HepG2 (cell line): ENCODE data around the gene BHMT. TPM values are rescaled to one million over a fixed set of nuclear protein-coding genes. Genes with fewer than 3 reads are reported as not detected.
A peak's percentile ranks its signal among the peaks of the same experiment; 100 is the strongest.

Experiments used
- ATAC-seq: fragments of 200-7000 bp; cut with Tn5 transposase; 3 replicates; pipeline ENCODE4 v1.9.1; 2020; ENCODE audit warnings: mild to moderate bottlenecking, moderate library complexity
- BruUV-seq: library from RNA; stranded (reverse); fragments of 400-500 nt; replicated peaks from 2 replicates; lab custom pipeline; 2021; lab: Mats Ljungman, UMichigan
- CTCF ChIA-PET: fragments of 300-600 bp; formaldehyde crosslinking; extraction: SDS; loops from one replicate; lab custom pipeline; 2021; ENCODE audit warnings: low total read pairs, inconsistent platforms, low intra/inter-chr PET ratio; lab: Yijun Ruan, JAX
- POLR2A ChIA-PET: fragments of 350-600 bp; sonication (Branson Sonifier 250); formaldehyde crosslinking; loops from one replicate; lab custom pipeline; 2020; ENCODE audit warnings: antibody characterized with exemption, inconsistent platforms; lab: Yijun Ruan, JAX
- DNase-seq: peaks from one replicate; pipeline ENCODE4 v3.0.0-alpha.2; 2015; ENCODE audit warnings: low spot score
- FAIRE-seq: peaks from 3 replicates; lab custom pipeline; 2011; peaks lifted over from hg19 to GRCh38; lab: Jason Lieb, UNC
- H2AFZ ChIP-seq: one replicate; pipeline ENCODE4 v1.6.1; 2011; ENCODE audit warnings: low read length, inconsistent platforms
- H3K27ac ChIP-seq: fragments of 300-600 bp; 3 replicates; pipeline ENCODE4 v1.8.0; 2011; ENCODE audit warnings: mixed run types, mild to moderate bottlenecking, mixed read lengths, low read length, inconsistent platforms; ENCODE audit not compliant: insufficient read depth; ENCODE audit errors: extremely low read length
- H3K27me3 ChIP-seq, 2 experiments: fragments of 200-600 bp in 1 of 2; 2 replicates in 1 of 2; 3 replicates in 1 of 2; pipeline versions ENCODE4 v1.6.0 to v1.8.0; 2011; ENCODE audit warnings: low read length in 2 of 2, mild to moderate bottlenecking in 2 of 2, moderate library complexity in 2 of 2, inconsistent platforms in 1 of 2; ENCODE audit not compliant: insufficient read depth in 2 of 2, control insufficient read depth in 1 of 2
- H3K36me3 ChIP-seq, 2 experiments: fragments of 200-600 bp in 1 of 2; replicated peaks in 1 of 2; 2 replicates in 1 of 2; 3 replicates in 1 of 2; pipeline versions ENCODE4 v1.5.1 to v1.8.0; 2011; ENCODE audit warnings: low read length in 2 of 2, inconsistent platforms in 1 of 2; ENCODE audit not compliant: insufficient read depth in 2 of 2, control insufficient read depth in 1 of 2
- H3K4me1 ChIP-seq: 2 replicates; pipeline ENCODE4 v1.5.1; 2012; ENCODE audit warnings: low read length, inconsistent platforms; ENCODE audit not compliant: insufficient read depth
- H3K4me2 ChIP-seq: 2 replicates; pipeline ENCODE4 v1.6.0; 2011; ENCODE audit warnings: low read depth, low read length, inconsistent platforms
- H3K4me3 ChIP-seq, 3 experiments: fragments of 200-600 bp in 1 of 3; sonication (generic), shearing (Covaris generic) in 1 of 3; replicated peaks in 1 of 3; 2 replicates each; pipeline ENCODE4 v1.5.1; 2011 to 2016; ENCODE audit warnings: low read length in 3 of 3, inconsistent platforms in 2 of 3, low read depth in 2 of 3, mild to moderate bottlenecking in 2 of 3, control low read depth in 1 of 3, mixed read lengths in 1 of 3; ENCODE audit not compliant: insufficient read depth in 1 of 3
- H3K79me2 ChIP-seq: one replicate; pipeline ENCODE4 v1.6.1; 2011; ENCODE audit warnings: low read length, inconsistent platforms; ENCODE audit not compliant: insufficient read depth
- H3K9ac ChIP-seq: 2 replicates; pipeline ENCODE4 v1.6.0; 2011; ENCODE audit warnings: mild to moderate bottlenecking, low read depth, low read length, inconsistent platforms; ENCODE audit not compliant: insufficient read depth
- H3K9me3 ChIP-seq: 2 replicates; pipeline ENCODE4 v1.5.1; 2012; ENCODE audit warnings: mild to moderate bottlenecking, low read length
- H4K20me1 ChIP-seq: 2 replicates; pipeline ENCODE4 v1.6.0; 2011; ENCODE audit warnings: inconsistent platforms, mild to moderate bottlenecking, low read length, moderate library complexity; ENCODE audit not compliant: insufficient read depth
- ATF5 ChIP-seq: sonication (generic); formaldehyde crosslinking; IDR thresholded peaks from 2 replicates; pipeline ENCODE4 v1.4.0; 2020; ENCODE audit warnings: mild to moderate bottlenecking, low read depth, missing genetic modification reagents
- BORCS8-MEF2B ChIP-seq: sonication (generic); formaldehyde crosslinking; IDR thresholded peaks from 2 replicates; pipeline ENCODE4 v1.8.0; 2022; ENCODE audit warnings: mild to moderate bottlenecking, missing genetic modification reagents
- EP300 ChIP-seq, 3 experiments: sonication (generic) in 1 of 3; formaldehyde crosslinking in 1 of 3; IDR thresholded peaks; 2 replicates each; pipeline versions ENCODE4 v1.5.1 to v1.6.1; 2011 to 2020; ENCODE audit warnings: low read depth in 2 of 3, low read length in 2 of 3, borderline replicate concordance in 1 of 3, improper control_type of control experiment in 1 of 3, mild to moderate bottlenecking in 1 of 3, missing genetic modification reagents in 1 of 3, moderate library complexity in 1 of 3
- FLYWCH1 ChIP-seq: sonication (generic); formaldehyde crosslinking; IDR thresholded peaks from 2 replicates; pipeline ENCODE4 v1.8.1; 2023; ENCODE audit warnings: mild to moderate bottlenecking, missing genetic modification reagents
- FOXM1 ChIP-seq: sonication (generic); formaldehyde crosslinking; IDR thresholded peaks from 2 replicates; pipeline ENCODE4 v1.5.0; 2020; ENCODE audit warnings: missing genetic modification reagents
- IRF1 ChIP-seq: sonication (generic); formaldehyde crosslinking; IDR thresholded peaks from 2 replicates; pipeline ENCODE4 v1.4.0; 2020; ENCODE audit warnings: low read depth, mild to moderate bottlenecking, missing genetic modification reagents
- KLF12 ChIP-seq: sonication (generic); formaldehyde crosslinking; IDR thresholded peaks from 2 replicates; pipeline ENCODE4 v1.4.0; 2020; ENCODE audit warnings: missing genetic modification reagents, borderline replicate concordance
- MZF1 ChIP-seq: sonication (generic); formaldehyde crosslinking; IDR thresholded peaks from 2 replicates; pipeline ENCODE4 v1.8.1; 2023; ENCODE audit warnings: mild to moderate bottlenecking, missing genetic modification reagents, borderline replicate concordance
- PBX3 ChIP-seq: sonication (generic); formaldehyde crosslinking; IDR thresholded peaks from 2 replicates; pipeline ENCODE4 v1.8.1; 2023; ENCODE audit warnings: missing genetic modification reagents, inconsistent platforms, borderline replicate concordance
- RXRA ChIP-seq: sonication (generic); formaldehyde crosslinking; IDR thresholded peaks from 2 replicates; pipeline ENCODE4 v1.5.1; 2020; ENCODE audit warnings: missing genetic modification reagents
- STAT5B ChIP-seq: sonication (generic); formaldehyde crosslinking; IDR thresholded peaks from 2 replicates; pipeline ENCODE4 v1.4.0; 2020; ENCODE audit warnings: missing genetic modification reagents
- TBX3 ChIP-seq: fragments of 450-650 bp; IDR thresholded peaks from 2 replicates; pipeline ENCODE4 v1.6.1; 2017; ENCODE audit warnings: antibody characterized with exemption, mild to moderate bottlenecking, inconsistent platforms, borderline replicate concordance
- ZBTB10 ChIP-seq: sonication (generic); formaldehyde crosslinking; IDR thresholded peaks from 2 replicates; pipeline ENCODE4 v1.4.0; 2020; ENCODE audit warnings: missing genetic modification reagents, borderline replicate concordance
- ZBTB49 ChIP-seq: sonication (generic); formaldehyde crosslinking; IDR thresholded peaks from 2 replicates; pipeline ENCODE4 v1.4.0; 2020; ENCODE audit warnings: missing genetic modification reagents, borderline replicate concordance
- ZMYM4 ChIP-seq: sonication (generic); formaldehyde crosslinking; IDR thresholded peaks from 2 replicates; pipeline ENCODE4 v1.8.1; 2023; ENCODE audit warnings: mild to moderate bottlenecking, missing genetic modification reagents
- ZNF431 ChIP-seq: sonication (generic); formaldehyde crosslinking; IDR thresholded peaks from 2 replicates; pipeline ENCODE4 v1.9.0; 2022; ENCODE audit warnings: missing genetic modification reagents, low read depth, mild to moderate bottlenecking, borderline replicate concordance
- WGBS: methylation state at CpG from one replicate; pipeline ENCODE4 v1.1.6; 2017; ENCODE audit warnings: low lambda C conversion rate; 5-methylcytosine and 5-hydroxymethylcytosine counted together
- in situ Hi-C: cut with HindIII; loops from 2 replicates; pipeline ENCODE4 v1.10.0; 2017; ENCODE audit warnings: low pct_unique_long_range_greater_than_20kb; ENCODE audit not compliant: extremely low pct_ligation_motif_present
- intact Hi-C: fragments of 100-400 bp; cut with micrococcal nuclease; formaldehyde crosslinking; loops from one replicate; pipeline ENCODE4 v1.10.0; 2022; ENCODE audit not compliant: unreplicated experiment
- polyA plus RNA-seq, 8 experiments: library from polyadenylated mRNA; depleted of rRNA in 3 of 8; stranded (reverse) in 7 of 8; unstranded in 1 of 8; fragments of >200 nt; fragmentation: Illumina TruSeq in 4 of 8; extraction: Trizol in 4 of 8; gene quantifications; 2 replicates each; pipeline versions ENCODE4 v1.2.1 to v1.2.3, GENCODE V29; 2011 to 2016; ENCODE audit warnings: low read depth in 4 of 8, missing spikeins in 1 of 8, mixed read lengths in 1 of 8; ENCODE audit not compliant: insufficient read depth in 1 of 8
- total RNA-seq, 5 experiments: library from RNA; depleted of rRNA; stranded (reverse); fragments of >200 nt; fragmentation: Illumina TruSeq; extraction: Trizol; gene quantifications; 2 replicates each; pipeline ENCODE4 v1.2.3, GENCODE V29; 2016; ENCODE audit warnings: low read depth in 1 of 5

Gene BHMT
- total and polyA plus RNA-seq, 2 of the 13 experiments (the other 11 are each of a cell fraction or from before 2014, with no cell fraction given), result 0.40 to 6.4 TPM

GRCh38 chr5:79108086-79108485 is 3.5 kb upstream of the BHMT start:
- no peak for FAIRE-seq
- no peaks in the 10 kb centered on the region for H4K20me1 ChIP-seq
- H3K4me1 ChIP-seq, result peaks cover 76% of the 10 kb centered on the region
- H3K9me3 ChIP-seq, result no peaks in the 10 kb centered on the region
- no peaks in the 10 kb centered on the region for H3K36me3 ChIP-seq
- no peak for ATAC-seq
- ChIA-PET CTCF (interaction anchor here (3.1 kb wide), 1 partner anchor 83 kb away, joined by 17 read pairs; no protein-coding TSS in a partner anchor), POLR2A (no interaction called here)
- H2AFZ ChIP-seq, result no peak overlapping the region
- no peak for DNase-seq
- no peaks in the 10 kb centered on the region for H3K79me2 ChIP-seq
- H3K4me2 ChIP-seq, result peak overlapping the region; percentile 75
- H3K27me3 ChIP-seq, result peaks cover 0 to 15% of the 10 kb centered on the region in 2 experiments; a peak in 4 of 5 replicates
- peak overlapping the region; percentile 7 for H3K27ac ChIP-seq
- H3K4me3 ChIP-seq, result peak overlapping the region in 2 of 3 experiments; percentile 45 to 51; a peak in 3 of 6 replicates
- no peak overlapping the region for H3K9ac ChIP-seq
- no TSS peak for BruUV-seq
- WGBS, result 20% methylated on average over 3 of the region's 3 CpGs
- in situ Hi-C loops (no loop called here), intact Hi-C loops (no loop called here)
- no peak for TF ChIP-seq ATF5
- no peak for TF ChIP-seq ZNF431 (CRISPR knock-in tag)
- no peak for TF ChIP-seq ZBTB49
- TF ChIP-seq FOXM1 (CRISPR knock-in tag), result no peak
- TF ChIP-seq EP300 (IDR thresholded peaks at IDR 0.05; ENCODE audit: low read depth in 2 of 2, low read length in 2 of 2), result no peak
- TF ChIP-seq EP300 (CRISPR knock-in tag; IDR thresholded peaks at IDR 0.05; ENCODE audit: borderline replicate concordance), result no peak
- no peak for TF ChIP-seq BORCS8-MEF2B (CRISPR knock-in tag)
- no peak for TF ChIP-seq MZF1 (CRISPR knock-in tag)
- no peak for TF ChIP-seq STAT5B (CRISPR knock-in tag)
- TF ChIP-seq FLYWCH1 (CRISPR knock-in tag), result no peak
- no peak for TF ChIP-seq TBX3
- TF ChIP-seq ZMYM4, result no peak
- TF ChIP-seq RXRA, result no peak
- TF ChIP-seq PBX3 (CRISPR knock-in tag), result no peak
- no peak for TF ChIP-seq KLF12 (CRISPR knock-in tag)
- TF ChIP-seq IRF1, result no peak
- TF ChIP-seq ZBTB10, result no peak
